Mononuclear cell (primary cell): Measurements from ENCODE around the gene CD207. TPM values are rescaled to one million over a fixed set of nuclear protein-coding genes. Genes with fewer than 3 reads are reported as not detected.
"Not testable (repeated sequence)": the region's sequence is repeated elsewhere in the genome, so short reads cannot be mapped to it uniquely, and the experiment has no call there.

ENCODE experiments used
- H3K27me3 ChIP-seq: 2 replicates; pipeline ENCODE4 v1.6.0; 2011; ENCODE audit warnings: low read length, control low read depth; ENCODE audit not compliant: insufficient read depth
- H3K4me1 ChIP-seq: 2 replicates; pipeline ENCODE4 v1.5.1; 2011; ENCODE audit warnings: mild to moderate bottlenecking, low read length, control low read depth; ENCODE audit not compliant: insufficient read depth
- H3K4me3 ChIP-seq: 2 replicates; pipeline ENCODE4 v1.5.1; 2011; ENCODE audit warnings: mild to moderate bottlenecking, low read length, moderate library complexity
- H3K9me3 ChIP-seq: 2 replicates; pipeline ENCODE4 v1.5.1; 2011; ENCODE audit warnings: low read depth, mild to moderate bottlenecking, control low read depth, low read length
- total RNA-seq: library from RNA; depleted of rRNA; stranded (reverse); fragments of >200 nt; gene quantifications from one replicate; pipeline ENCODE4 v1.2.3, GENCODE V29; 2012

CD207 gene
- 0.10 TPM for total RNA-seq

DNA sequence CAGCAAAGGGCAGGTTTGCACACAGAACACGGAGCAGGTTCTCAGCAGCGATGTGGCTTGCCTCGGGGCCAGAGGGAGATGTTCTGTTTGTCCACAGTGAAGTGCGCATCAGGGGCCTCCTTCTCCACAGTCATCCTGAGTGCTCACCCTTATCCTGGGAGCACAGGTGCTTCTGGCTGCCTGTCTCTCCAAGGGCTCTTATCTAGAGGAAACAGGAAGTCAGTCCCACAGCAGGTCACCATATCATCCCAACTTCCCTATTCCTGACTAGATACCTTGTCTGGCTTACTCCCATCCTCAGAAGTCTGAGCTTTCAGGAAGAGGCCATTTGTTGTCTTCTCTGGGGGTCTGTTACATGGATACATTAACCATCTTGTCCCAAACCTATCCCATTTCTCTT lies at the start of gene CD207:
Gene CD207 (minus strand): TSS at position 174 of the 400 bp plus-strand sequence. CDS start 40 bp downstream, at position 134.
- Histone ChIP-seq H3K27me3 (no peaks in the 10 kb centered on the region), H3K9me3 (no peaks in the 10 kb centered on the region), H3K4me1 (peaks cover 38% of the 10 kb centered on the region), H3K4me3 (no peak within 1 kb of the TSS)

DNA sequence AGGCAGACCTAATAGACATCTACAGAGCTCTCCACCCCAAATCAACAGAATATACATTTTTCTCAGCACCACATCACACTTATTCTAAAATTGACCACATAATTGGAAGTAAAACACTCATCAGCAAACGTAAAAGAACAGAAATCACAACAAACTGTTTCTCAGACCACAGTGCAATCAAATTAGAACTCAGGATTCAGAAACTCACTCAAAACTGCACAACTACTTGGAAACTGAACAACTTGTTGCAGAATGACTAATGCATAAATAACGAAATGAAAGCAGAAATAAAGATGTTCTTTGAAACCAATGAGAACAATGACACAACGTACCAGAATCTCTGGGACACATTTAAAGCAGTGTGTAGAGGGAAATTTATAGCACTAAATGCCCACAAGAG lies 42.9 kb upstream of the CD207 start:
- H3K4me3 ChIP-seq, H3K9me3 ChIP-seq, H3K4me1 ChIP-seq: not testable (repeated sequence)
- peaks cover 40% of the 10 kb centered on the region for H3K27me3 ChIP-seq

DNA sequence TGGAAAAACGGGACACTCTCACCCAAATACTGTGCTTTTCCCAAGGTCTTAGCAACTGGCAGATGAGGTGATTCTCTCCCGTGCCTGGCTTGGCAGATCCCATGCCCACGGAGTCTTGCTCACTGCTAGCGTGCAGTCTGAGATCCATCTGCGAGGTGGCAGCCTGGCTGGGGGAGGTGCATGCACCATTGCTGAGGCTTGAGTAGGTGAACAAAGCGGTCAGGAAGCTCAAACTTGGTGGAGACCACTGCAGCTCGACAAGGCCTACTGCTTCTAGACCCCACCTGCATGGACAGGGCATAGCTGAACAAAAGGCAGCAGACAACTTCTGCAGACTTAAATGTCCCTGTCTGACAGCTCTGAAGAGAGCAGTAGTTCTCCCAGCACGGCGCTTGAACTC lies 40.5 kb upstream of the CD207 start:
- H3K27me3 ChIP-seq, result peaks cover 35% of the 10 kb centered on the region
- not testable (repeated sequence) for H3K4me1 ChIP-seq, H3K9me3 ChIP-seq, H3K4me3 ChIP-seq

DNA sequence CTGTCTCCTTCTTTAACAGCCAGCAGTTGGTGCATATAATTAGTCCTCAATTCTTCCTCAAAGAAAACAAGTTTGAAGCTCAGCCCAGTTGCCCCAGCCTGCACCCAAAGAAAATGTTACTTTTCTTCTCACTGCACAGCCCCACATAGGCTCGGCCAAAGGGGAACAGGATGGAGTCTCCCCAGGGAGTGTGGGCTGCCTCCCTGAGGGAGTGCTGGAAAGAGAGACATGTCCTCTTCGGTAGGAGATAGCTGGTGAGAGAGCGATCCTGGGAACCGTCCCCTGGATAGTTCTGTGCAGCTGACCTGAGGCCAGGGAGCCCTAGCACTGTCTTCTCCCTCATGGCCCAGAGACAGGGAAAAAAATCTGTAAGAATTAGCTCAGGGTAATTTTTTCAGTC lies 37.9 kb upstream of the CD207 start:
- Histone ChIP-seq H3K4me3 (no peak overlapping the region), H3K4me1 (peaks cover 9% of the 10 kb centered on the region), H3K27me3 (peaks cover 35% of the 10 kb centered on the region), H3K9me3 (no peaks in the 10 kb centered on the region)

DNA sequence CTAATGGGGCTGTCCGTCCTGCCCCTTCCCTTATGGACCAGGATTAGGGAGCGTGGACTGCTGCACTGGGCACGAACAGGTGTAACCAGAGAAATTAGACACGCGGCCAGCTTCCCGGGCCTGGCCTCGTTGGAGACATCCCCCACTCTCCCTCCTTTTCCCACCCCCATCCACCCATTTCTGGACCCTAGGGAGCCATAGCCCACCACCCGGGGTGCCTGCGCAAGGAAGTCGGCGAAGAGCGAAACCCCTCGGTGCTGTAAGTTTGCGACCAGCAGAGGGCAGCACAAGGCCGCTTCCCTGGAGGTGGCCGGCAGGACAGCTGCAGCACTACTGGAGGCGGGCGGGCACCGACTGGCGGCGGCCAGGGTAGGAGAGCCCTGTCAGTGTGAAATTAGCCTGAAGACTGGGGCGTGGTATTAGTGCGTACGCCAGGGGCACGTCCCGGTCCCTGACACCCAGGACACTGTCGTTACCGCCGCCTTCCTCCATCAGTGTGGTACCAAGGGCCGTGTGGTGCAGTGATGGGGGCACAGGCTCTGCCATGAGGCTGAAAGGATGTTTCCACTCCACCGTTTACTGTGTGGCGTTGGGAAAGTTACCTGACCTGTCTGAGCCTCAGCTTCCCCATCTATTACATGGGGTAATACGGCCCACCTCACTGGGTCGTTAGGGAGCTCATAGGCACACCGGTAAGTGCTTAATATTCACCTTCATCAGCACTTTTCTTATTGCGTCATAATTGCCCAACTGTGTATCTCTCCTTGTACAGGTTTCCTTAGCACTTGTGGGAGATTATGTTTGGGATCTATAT lies 36.0 kb upstream of the CD207 start:
- Histone ChIP-seq H3K4me1 (peaks cover 9% of the 10 kb centered on the region), H3K4me3 (no peak overlapping the region), H3K9me3 (no peaks in the 10 kb centered on the region), H3K27me3 (peaks cover 37% of the 10 kb centered on the region)

DNA sequence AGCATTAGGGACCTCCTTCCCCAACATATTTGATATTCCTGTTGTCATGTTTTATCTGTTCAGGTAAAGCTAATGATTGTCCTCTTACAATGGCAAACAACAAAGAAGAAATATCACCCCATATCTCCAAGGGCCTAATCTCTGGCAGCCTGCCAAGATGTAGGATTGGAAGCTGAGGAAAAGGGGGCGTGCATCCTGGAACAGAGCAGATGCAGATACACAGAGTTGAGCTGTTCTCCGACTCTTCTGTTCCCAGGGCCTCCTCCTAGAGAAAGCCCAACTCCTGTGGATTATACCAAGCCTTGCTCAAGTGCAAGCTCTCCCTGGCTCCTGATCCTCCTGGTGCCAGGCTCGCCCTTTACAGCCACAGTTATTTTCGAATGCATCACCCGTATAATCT lies 35.2 kb upstream of the CD207 start:
- peaks cover 9% of the 10 kb centered on the region for H3K4me1 ChIP-seq
- no peaks in the 10 kb centered on the region for H3K9me3 ChIP-seq
- peaks cover 36% of the 10 kb centered on the region for H3K27me3 ChIP-seq
- H3K4me3 ChIP-seq, result no peak overlapping the region

DNA sequence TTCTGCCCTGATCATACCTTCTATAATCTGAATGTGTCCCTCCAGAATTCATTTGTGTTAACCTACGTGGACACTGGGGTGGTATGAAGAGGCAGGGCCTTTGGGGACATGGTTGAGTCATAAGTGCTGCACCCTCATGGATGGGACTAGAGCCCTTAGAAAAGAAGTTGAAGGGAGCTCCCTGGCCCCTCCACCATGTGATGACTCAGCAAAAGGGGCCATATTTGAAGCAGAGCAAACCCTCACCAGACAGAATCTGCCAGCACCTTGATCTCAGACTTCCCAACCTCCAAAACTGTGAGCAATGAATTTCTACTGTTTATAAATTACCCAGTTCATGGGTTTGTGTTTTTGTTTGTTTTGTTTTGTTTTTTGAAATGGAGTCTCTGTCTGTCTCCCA lies 33.4 kb upstream of the CD207 start:
- Histone ChIP-seq H3K4me1 (peaks cover 9% of the 10 kb centered on the region), H3K9me3 (no peaks in the 10 kb centered on the region), H3K27me3 (peaks cover 23% of the 10 kb centered on the region), H3K4me3 (no peak overlapping the region)

DNA sequence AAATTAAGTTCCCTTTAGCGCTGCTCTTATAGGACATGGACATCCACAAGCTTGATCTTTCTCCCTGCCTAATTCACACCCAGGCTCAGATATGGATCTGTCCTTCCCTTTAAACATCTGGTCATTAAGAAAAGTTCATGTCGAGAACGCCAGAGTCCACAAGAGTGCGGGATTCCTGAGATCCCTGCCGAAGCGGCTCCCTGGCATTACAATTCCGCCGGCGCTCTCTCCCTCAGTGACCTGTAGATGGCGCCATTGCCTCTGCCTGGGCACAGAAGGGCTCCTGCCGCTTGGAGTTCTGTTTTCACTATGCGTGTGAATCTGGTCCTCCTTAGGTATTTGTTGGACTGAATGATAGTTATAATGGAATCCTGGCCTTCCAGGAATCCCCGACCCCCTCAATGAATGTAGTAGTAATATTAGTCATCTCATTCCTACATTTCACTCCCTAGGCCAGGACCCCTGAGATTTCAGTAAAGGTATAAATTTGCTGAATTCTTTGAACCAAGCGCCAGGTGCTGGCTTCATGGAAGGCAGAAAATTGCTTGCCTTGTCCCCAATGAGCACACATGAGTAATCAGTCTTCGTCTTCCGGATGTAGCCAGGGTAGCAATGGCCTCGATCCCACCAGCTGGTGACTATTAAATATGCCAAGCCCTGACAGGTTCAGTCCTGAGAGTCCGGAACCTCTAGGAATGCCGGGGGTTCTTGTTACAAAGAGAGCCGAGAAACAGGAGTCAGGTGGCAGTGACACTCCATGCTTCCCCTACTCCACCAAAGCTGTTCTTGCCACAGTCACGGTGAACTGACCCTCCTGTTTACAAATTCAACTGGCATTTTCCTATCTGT lies 26.4 kb upstream of the CD207 start:
- peaks cover 8% of the 10 kb centered on the region for H3K4me1 ChIP-seq
- H3K4me3 ChIP-seq, result no peak overlapping the region
- peaks cover 41% of the 10 kb centered on the region for H3K27me3 ChIP-seq
- H3K9me3 ChIP-seq, result no peaks in the 10 kb centered on the region

DNA sequence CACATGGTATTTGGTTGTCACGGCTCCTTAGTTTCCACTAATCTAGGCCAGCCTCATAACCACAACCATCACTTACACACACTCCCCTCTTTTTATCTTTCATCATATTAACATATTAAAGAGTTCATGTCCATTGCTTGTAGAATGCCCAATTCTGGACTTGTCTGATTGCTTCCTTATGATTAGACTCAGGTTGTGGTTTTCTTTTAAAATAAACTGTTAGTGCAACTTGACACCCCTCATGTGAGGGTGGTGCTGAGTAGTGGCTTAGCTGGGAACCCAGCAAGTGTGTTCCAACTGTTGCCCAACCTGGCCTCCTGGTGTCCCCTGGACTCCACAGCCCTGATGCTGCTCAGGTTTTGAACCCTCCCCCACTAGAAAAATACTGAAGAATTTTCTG lies 20.1 kb upstream of the CD207 start:
- Histone ChIP-seq H3K4me3 (no peak overlapping the region), H3K9me3 (no peaks in the 10 kb centered on the region), H3K27me3 (peaks cover 16% of the 10 kb centered on the region), H3K4me1 (peaks cover 43% of the 10 kb centered on the region)

DNA sequence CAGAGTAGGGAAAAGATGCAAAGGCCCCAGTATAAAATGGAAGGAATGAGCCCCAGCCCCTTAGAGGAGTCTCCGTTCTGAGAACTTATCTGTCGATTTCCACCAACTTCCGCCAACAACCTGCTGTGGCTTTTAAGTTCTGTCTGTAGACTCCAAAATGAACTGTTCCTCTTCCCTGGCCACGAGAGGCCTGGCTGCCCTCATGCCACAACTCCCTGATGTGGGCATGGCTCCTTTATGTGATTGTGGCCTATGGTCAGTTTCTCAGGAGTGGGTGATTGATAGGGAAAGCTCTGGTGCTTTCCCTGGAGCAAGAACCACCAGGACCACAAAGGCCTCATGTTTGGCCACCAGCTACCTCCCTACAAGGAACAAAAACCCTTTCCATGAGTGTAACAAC lies 18.8 kb upstream of the CD207 start:
- peaks cover 46% of the 10 kb centered on the region for H3K4me1 ChIP-seq
- peaks cover 6% of the 10 kb centered on the region for H3K27me3 ChIP-seq
- no peak overlapping the region for H3K4me3 ChIP-seq
- no peaks in the 10 kb centered on the region for H3K9me3 ChIP-seq

DNA sequence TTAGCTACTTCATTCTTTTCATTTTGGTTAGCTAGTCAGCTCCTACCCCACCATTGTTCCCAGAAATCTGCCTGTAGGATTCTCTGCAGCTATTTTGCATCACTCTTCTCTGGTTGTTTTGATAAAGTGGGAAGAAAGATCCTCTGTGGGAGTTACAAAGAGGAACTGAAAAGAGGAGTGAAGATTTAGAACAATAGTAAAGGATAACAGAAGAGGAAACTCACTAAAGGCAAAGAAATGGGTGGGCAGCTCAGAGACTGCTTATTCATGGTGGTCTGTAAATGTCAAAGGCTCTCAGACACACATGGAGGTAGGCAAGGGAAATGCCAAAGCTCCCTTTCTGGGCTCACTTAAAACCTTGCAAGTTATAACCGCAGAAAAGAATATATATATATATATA lies 17.2 kb upstream of the CD207 start:
- H3K4me1 ChIP-seq, result peaks cover 46% of the 10 kb centered on the region
- no peaks in the 10 kb centered on the region for H3K27me3 ChIP-seq
- H3K9me3 ChIP-seq, result no peaks in the 10 kb centered on the region
- H3K4me3 ChIP-seq, result no peak overlapping the region

DNA sequence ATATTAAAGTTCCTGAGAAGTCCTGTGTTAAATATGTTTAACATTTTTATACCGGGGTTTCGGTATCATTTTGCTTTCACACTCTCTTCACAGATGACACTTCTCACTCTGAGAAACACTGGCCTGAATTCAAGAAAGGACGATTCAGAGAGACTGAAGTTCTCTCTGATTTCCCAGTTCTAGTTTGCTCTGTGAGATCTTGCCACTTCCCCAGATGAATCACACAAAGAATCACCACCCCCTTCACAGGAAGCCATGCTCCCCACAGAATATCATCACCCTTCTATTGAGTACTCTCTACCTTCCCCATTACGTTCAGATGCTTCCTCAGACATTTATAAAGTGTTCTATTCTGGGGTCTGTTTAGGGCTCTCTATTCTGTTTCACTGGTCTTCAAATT lies 16.1 kb upstream of the CD207 start:
- Histone ChIP-seq H3K9me3 (no peaks in the 10 kb centered on the region), H3K4me3 (no peak overlapping the region), H3K27me3 (no peaks in the 10 kb centered on the region), H3K4me1 (peaks cover 46% of the 10 kb centered on the region)

DNA sequence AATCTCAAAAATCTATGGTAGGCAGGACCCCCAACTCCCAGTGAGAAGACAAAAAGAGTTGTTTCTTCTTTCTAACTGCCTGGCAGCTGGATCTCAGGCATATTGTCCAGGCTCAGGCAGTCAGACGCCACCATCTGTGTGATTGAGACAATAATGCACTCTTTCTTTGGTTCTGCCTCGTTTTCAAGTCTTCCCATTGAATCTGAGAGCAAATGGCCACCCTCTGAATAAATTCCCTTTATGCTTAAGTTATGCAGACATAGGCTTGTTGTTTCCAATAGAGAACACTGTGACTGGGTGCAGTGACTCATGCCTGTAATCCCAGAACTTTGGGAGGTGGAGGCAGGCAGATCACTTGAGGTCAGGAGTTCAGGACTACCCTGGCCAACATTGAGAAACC lies 15.3 kb upstream of the CD207 start:
- no peaks in the 10 kb centered on the region for H3K27me3 ChIP-seq
- H3K9me3 ChIP-seq, result no peaks in the 10 kb centered on the region
- H3K4me1 ChIP-seq, result peaks cover 44% of the 10 kb centered on the region
- H3K4me3 ChIP-seq, result no peak overlapping the region

DNA sequence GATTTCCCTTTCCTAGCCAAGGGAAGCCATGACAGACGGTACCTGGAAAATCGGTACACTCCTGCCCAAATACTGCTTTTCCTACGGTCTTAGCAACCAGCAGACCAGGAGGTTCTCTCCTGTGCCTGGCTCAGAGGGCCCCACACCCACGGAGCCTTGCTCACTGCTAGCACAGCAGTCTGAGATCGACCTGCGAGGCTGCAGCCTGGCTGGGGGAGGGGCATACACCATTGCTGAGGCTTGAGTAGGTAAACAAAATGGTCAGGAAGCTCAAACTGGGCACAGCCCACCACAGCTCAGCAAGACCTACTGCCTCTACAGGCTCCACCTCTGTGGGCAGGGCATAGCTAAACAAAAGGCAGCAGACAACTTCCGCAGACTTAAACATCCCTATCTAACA lies 6.8 kb upstream of the CD207 start:
- no peak overlapping the region for H3K4me3 ChIP-seq
- no peaks in the 10 kb centered on the region for H3K9me3 ChIP-seq
- no peaks in the 10 kb centered on the region for H3K27me3 ChIP-seq
- peaks cover 12% of the 10 kb centered on the region for H3K4me1 ChIP-seq

DNA sequence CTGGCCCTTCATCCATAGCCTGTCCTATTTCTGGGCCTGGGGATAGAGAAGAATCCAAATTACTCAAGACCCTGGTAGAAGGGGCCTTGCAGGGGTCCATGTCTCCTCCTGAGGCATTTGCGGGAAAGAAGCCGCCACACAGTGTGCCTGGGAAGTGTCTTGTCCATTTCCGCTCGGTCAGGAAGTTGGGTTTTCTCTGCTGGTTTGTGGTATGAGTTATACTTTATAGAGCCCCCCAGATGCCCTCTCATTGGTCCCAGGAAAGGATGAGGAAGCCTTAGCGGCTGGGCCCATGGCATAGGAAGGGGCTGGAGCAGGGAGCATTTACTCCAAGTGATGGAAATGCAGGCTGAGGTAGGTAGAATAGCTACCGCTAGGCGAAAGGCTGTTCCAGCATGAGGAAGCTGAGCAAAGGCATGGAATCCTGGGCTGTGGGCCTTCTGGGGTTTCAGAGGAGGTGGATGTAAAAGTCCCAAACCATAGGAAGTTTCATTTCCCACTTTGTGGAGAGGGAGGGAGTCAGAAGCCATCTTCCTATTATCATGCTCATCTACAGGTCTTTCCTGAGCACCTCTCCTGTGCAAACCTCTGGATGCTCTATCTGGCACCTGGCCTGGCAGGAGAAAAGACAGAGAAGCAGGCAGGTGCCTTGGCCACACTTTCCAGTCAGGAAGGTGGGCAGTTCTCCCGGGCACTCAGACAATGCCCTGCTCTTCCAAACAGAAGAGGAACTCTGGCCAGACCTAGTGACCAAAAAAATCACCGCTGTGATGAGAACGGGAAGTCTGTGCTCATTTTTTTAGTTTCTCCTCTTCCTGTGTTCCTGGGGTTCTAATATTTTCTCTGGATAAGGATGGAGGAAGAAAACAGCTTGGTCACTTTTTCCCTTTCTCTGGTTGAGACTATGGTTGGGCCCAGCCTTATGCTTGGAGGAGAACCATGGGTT lies 2.6 kb upstream of the CD207 start:
- no peak overlapping the region for H3K4me3 ChIP-seq
- H3K27me3 ChIP-seq, result no peaks in the 10 kb centered on the region
- H3K4me1 ChIP-seq, result peaks cover 24% of the 10 kb centered on the region
- no peaks in the 10 kb centered on the region for H3K9me3 ChIP-seq
